Measurements from ENCODE around the gene KCNJ12.
"Not testable (repeated sequence)": the region's sequence is repeated elsewhere in the genome, so short reads cannot be mapped to it uniquely, and the experiment has no call there.

Gene KCNJ12

DNA sequence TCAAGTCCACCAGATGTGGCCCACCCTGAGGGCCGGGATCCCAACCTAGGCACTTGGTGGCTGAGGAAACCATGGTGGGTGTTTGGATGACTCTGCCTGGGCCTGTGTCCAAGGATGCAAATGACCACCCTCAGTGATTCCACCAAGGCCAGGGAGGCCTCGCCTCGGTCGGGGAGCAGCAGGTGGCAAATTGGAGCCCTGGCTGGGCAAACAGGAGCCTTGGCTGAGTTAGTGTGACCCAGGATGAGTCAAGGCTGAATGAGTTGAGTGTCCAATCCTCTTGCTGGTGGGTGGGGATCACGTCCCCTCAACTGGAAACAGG lies 62.8 kb downstream of the KCNJ12 start:
- not testable (repeated sequence) for DNase-seq (ENCODE audit: low read depth in 4 of 4, low spot score in 1 of 4)

DNA sequence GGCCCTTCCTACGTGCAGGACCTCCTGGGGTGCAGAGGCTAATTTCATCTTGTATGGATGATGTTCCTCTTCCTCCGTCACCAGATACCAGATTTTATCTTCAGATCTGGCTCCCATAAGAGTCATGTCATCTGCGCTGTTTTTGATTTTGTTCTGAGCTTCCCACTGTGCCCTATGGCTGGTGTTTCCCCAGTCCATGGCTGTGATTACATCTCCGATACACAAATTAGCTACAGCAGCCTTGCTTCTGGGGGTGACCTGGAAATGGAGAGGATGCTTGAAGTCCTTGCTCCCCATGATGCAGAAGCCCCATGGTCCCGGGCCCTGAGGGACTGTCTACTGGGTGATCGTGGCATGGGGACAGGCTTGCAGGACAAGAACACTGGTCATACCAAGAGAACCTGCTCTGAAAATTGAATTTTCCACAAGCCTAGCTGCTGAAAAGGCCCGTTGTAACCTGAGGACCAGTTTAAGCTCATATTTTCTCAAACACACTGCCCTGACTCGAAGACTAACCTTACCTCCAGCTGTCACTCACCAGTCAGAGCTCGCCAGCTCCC lies 69.0 kb downstream of the KCNJ12 start:
- DNase-seq (ENCODE audit: low read depth in 4 of 4, low spot score in 1 of 4), result no peak

DNA sequence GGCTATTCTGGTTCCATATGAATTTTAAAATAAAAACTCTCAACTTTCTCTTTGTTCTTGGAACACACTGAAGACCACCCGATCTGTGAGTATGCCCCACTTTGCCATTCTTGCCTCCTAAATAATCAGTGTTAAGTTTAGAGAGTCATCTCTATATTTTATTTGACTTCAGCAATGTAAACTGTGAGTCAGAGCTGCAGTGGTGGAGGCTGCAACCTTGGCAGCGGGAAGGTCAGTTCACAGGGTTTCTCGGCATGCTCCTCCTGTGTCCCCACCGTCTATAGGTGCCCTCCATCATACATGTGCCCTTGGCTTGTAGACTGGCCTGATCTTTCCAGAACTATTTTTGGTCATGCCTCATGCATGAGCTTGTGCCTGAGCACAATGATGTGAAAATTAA lies 71.4 kb downstream of the KCNJ12 start:
- not testable (repeated sequence) for DNase-seq (ENCODE audit: low read depth in 4 of 4, low spot score in 1 of 4)

DNA sequence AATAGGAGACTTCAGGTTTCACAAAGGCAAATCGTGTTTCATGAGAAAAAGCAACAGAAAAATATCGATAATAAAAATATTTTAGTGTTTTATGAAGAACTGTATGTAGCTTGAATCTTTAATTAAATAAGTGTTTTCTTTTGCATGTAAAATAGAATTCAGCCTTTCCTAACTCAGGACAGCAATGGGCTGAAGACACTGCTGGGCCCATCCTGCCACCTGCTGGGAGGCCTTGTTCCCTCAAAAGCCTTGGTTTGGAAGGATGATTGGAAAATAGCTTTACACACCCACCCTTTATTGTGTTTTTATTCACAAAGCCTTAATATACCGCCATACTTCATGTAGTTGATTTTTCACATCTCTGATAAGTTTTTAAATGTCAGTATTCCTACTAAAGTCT lies 73.7 kb downstream of the KCNJ12 start:
- not testable (repeated sequence) for DNase-seq (ENCODE audit: low read depth in 4 of 4, low spot score in 1 of 4)

DNA sequence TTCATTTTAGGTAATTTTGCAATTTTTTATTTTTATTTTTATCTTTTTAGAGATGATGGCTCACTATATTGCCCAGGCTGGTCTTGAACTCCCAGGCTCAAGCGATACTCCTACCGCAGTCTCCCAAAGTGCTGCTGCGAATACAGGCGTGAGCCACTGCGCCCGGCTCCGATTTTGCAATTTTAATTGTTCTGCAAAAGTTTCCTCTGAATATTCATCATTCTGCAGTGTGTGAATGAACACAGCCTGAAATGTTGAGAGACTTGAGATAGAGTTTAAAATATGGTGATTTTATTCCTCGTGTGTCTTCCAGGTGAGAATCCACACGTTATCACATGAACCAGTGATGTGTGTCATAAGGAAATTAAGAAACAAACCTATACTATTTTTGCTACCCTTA lies 75.8 kb downstream of the KCNJ12 start:
- no peak for DNase-seq (ENCODE audit: low read depth in 4 of 4, low spot score in 1 of 4)

DNA sequence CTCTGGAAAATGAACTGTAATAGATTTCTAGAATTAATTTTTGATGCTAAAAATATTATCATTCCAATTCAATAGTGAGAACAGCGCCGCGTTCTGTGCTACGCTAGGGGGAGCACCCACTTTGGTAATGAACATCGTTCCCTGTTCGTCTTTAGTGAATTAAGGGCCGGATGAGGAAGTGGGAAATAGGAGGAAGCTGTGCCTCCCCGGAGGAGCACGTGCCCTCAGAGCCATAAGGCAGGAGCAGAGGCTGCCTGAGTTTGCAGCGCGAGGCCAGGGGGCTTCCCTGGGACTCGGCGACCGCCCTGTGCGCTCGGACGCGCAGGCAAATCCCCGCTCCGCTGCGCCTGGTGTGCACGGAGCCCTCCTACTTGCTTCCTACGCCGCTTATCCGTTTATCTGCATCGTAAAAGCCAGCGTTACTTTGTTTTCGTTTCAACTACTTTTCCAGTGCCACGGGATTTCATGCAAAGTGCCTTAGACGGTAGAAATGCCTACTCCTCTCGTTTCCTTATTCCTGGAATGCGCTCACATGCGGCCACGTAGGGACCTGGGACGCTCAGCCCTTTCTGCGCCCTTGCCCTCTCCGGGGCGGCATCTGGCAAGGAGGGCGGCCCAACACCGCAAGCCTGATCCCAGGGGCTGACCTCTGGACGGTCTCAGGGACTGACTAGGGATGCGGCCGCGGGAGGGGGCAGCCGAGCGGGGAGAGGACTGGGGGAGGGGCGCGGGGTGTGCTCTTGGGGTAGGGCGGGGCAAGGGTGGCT lies 76.4 kb downstream of the KCNJ12 start:
- DNase-seq (ENCODE audit: low read depth in 4 of 4, low spot score in 1 of 4), result peak in 1 of 4 experiments; percentile 13

DNA sequence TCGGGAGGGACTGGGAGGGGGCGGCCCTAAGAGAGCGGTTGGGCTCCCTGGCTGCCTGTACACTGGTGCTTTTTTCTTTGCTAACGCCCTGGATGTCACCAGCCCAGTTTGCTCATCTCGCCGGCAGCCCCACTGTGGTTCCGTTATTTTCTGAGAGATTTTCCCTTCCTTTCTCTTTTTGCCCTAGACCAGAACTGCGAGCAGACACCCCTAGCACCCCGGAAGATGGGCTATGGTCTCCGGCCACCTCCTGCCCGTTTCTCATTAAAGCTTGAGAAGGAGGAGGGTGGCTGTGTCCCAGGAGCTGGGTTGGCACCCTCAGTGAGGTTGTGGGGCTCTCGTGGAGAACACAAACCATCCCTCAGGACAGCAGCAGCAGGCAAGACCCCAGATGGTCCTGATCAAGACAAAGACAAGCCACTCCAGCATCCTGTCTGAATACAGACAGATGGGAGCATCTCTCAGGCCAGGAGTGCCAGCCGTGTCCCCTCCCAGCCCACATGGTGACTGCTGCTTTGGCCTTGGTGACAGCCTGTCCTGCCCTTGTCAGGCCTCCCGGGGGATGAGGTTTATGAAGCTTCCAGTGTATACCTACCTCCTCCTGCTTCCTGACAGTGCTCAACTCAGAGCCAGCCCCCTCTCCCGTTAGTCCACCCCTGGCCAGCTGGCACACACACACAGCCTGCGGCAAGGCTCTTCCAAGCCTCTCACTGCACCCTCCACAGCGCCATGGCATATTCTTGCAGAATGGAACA lies 77.2 kb downstream of the KCNJ12 start:
- no peak for DNase-seq (ENCODE audit: low read depth in 4 of 4, low spot score in 1 of 4)

DNA sequence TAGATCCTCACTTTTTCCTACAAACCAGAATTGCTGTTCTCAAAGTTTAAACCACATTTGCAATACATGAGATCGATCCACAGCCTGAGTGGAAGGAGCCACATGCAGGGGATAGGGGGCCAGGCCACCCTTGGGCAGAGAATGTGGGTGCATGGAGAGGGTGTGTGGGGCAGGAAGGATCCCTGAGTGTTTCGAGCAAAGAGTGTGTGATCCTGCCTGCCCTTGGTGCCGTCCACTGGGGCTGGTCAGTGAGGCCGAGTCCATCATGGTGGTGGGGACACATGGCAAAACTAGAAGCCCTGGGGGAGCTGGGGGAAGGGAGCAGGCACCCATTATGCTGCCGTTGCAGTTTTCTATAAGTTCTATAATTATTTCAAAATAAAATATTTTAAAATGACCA lies 77.8 kb downstream of the KCNJ12 start:
- DNase-seq (ENCODE audit: low read depth in 4 of 4, low spot score in 1 of 4), result not testable (repeated sequence)

DNA sequence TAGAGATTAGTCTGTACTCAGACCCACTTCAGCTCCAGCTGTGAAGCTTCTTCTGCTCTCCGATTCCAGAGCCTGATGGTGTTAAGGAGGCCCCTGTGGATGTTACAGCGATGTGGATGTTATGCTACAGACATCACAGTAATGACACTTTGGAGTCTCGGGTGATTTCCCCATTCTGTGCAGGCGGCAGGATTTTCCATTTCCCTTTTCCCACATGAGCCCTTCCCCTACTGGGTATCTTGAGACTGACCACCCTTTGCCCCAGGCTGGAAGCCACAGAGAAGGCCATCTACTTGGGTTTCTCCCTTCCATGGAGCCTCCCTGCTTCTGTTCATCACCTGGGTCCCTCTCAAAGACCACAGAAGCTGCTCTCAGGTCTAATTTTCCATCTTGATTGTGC lies 78.3 kb downstream of the KCNJ12 start:
- DNase-seq (ENCODE audit: low read depth in 4 of 4, low spot score in 1 of 4), result no peak

DNA sequence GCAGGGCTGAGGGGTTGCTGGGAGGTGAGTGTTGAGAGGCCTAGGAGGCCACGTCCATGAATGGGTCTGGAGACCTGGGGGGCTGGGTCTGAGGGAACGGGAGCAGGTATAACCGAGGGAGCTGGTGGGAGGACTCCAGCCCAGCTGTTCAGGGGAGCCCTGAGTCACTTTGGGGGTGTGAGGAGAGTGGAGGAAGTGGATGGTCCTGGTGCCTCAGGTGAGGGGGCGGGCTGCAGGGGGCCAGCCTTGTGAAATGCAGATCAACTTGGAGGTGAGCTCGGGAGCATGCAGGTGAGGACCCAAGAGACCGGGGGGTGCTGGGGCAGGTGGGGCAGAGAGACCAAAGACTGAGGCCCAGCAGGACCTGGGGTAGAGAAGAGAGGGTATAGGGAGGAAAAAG lies 79.6 kb downstream of the KCNJ12 start:
- DNase-seq (ENCODE audit: low read depth in 4 of 4, low spot score in 1 of 4), result no peak

DNA sequence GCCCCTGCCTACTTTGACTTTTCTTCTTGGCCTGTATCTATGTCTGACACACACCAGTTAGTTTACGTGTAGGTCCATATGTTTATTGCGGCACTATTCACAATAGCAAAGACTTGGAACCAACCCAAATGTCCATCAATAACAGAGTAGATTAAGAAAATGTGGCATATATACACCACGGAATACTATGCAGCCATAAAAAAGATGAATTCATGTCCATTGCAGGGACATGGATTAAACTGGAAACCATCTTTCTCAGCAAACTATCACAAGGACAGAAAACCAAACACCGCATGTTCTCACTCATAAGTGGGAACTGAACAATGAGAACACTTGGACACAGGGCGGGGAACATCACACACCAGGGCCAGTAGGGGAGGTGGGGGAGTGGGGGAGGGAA lies 80.3 kb downstream of the KCNJ12 start:
- not testable (repeated sequence) for DNase-seq (ENCODE audit: low read depth in 4 of 4, low spot score in 1 of 4)

DNA sequence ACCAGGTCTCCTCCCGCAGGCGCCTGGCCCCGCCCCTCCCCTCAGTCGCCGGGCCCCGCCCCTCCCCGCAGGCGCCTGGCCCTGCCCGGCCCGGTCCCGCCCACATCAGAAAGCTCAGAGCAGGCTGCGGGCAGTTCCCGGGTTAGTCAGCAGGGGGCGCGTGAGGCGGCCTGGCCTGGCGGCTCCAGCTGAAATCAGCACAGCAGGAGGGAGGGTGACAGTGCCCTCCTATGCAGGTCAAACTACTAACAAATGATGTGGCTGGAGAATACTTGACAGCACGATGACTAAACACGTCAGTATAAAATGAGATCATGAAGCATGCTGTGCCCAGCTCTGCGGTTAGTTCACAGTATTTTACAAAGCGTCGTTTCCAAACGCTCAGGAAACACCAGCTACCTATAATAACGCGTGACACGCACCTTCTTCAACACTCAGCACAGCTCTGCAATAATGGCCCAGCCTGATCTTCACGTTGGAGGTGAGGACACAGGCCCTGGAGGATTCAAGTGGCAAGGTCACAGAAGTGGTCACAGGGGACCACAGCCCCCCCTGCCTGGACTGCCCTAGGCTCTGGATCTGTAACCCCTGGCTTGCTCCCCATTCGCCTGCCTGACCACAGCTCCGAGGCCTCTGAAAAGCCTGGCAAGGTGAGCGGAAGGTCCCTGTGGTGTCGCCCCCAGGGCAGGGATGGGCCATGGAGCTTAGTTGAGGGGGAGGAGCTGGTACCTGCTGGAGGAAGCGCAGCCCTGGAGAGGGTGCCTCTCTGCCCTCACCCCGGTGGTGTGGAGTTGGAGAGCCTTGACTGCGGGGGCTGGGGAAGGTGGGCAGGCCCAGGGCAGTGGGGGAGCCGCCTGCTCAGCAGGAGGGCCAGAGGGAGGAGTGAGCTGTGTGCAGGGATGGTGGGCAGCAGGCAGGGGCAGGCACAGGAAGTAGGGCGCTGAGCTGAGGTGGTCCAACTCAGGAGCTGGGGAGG lies 81.2 kb downstream of the KCNJ12 start:
- peak; percentile 81 to 93 (median 90) for DNase-seq (ENCODE audit: low read depth in 4 of 4, low spot score in 1 of 4)

DNA sequence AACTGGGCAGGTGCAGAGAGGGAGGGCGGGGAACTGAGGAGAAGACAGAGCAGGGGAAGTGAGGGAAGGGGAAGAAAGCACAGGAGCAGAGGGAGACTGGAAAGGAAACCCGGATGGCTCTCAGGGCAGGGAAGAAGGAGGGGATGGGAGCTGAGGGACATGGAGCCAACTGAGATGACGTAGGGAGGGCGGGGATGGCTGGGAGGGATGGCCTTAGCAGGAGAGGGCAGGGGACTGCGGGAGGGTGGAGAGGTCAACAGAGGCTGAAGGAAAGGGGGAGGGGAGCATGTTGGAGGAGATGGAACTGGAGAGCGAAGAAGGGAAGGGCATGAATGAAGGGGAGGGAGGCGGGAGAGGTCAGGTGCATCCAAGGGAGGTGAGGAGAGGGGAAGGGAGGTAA lies 81.9 kb downstream of the KCNJ12 start:
- DNase-seq (ENCODE audit: low read depth in 4 of 4, low spot score in 1 of 4), result no peak

DNA sequence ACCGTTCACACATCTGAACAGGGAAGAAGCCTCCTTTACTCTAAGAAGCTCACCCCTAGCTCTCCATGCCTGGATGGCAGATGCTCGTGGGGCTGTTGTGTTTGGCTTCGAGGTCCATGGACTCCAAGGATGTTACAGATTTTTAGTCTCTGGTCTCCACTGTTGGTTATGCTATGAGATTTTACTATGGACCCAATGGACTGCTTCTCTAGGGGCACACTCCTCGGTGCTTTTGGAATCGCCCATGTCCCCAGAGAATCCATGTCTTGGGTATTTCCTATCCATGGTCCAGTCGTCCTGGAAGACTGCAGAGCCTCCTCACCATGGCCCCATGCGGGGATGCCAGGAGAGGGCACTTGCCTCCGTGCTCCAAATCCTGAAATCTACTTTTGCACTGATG lies 83.4 kb downstream of the KCNJ12 start:
- no peak for DNase-seq (ENCODE audit: low read depth in 4 of 4, low spot score in 1 of 4)

DNA sequence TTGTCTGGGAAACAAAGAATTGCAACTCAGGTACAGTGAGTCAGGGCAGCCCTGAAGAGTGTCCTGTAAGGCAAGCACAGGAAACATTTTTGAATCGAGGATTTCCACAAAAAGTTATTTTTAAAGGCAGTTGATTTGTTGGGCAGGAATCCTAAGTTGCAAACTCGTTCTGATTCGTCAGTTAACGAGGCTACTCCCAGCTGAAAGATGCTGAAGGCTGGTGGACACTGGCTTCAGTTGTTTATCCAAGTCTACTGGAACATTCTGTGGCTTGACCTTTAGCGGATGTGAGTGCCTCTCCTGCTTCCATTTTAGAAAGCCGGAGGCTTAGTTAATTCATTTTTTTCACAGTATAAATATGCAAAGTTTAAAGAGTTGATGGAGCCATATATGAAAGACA lies 84.2 kb downstream of the KCNJ12 start:
- no peak for DNase-seq (ENCODE audit: low read depth in 4 of 4, low spot score in 1 of 4)

DNA sequence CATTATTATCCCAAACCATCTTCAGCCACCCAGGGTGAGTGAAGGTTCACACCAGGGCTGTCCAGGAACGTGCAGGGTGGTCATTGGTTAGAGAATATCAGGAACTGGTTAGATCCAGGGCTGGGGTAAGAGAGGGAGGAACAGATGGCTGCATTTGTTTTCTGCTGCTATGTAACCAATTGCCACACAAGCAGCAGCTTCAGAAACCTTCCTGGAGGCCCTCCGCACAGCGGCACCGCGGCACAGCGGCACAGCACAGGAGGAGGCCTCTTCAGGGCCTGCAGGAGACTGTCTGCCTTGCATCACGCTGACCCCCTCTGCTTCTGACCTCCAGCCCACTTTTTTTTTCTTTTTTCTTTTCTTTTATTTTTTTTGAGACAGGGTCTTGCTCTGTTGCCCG lies 86.1 kb downstream of the KCNJ12 start:
- no peak for DNase-seq (ENCODE audit: low read depth in 4 of 4, low spot score in 1 of 4)

DNA sequence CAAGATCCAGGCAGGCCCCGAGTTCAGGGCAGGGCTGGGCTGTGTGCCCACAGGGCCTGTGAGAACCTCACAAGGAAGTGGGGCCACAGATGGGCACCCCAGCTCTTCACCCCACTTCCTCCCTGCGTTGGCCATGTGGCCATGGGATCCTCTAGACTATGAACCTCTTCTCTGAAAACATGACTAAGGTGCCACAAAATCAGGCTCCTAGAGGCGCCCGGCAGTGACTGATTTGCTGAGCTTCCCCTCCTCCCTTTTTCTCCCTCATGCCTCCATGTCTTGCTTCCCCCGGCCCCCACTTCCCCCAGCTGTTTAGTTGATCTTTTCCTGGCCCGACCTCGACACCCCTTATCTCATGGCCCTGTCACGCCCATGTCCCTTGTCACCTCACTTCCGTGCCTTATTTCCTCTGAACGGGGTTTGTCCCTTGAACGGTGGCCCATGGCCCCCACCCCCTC lies 87.1 kb downstream of the KCNJ12 start:
- DNase-seq (ENCODE audit: low read depth in 4 of 4, low spot score in 1 of 4), result no peak

DNA sequence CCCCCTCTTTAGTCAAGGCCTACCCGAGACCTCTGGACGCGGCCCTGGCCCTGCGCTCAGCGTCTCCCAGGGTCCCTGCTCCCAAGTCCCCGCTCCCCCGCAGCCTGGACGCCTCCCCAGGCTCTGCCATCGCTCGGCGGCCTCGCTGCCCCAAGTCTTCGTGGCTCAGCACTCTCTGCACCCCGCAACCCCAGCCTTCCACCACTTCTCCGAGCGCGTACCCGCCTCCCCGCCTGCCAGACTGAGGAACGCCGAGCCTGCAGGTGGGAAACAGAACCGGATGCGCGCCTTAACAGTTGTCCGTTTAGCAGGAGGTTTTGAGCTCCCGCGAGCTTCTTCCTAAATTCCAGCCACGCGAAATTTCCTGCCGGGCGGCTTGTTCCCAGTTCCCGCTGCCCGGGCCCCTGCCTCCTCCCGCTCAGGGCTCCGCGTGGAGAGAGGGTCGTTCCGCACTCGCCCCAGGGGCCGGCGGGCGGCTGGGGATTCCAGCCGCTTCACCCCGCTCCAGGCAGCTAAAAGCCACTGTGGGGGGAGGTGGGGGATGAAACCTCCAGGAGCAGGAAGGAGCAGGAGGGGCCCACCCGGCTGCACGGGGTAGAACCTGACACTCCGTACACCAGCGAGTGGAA lies 87.7 kb downstream of the KCNJ12 start:
- DNase-seq (ENCODE audit: low read depth in 4 of 4, low spot score in 1 of 4), result no peak

DNA sequence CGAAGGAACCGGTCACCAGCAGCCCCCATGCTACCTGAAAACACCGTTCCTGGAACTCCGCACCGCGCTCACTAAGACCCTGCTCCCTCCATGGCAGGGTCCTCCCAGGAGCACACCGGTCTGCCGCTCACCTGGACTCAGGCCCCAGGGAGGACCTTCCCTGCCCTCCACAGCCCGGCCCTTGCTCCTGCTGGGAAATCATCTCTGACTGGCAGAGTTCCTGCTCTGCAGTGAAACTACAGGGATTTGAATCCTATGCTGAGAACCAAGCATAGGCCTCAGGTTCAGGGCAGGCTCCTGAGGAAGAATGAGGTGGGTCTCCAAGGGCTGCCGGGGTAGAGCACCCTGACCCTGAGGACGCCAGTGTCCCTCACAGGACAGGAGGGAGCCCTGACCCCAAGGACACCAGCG lies 88.5 kb downstream of the KCNJ12 start:
- no peak for DNase-seq (ENCODE audit: low read depth in 4 of 4, low spot score in 1 of 4)

DNA sequence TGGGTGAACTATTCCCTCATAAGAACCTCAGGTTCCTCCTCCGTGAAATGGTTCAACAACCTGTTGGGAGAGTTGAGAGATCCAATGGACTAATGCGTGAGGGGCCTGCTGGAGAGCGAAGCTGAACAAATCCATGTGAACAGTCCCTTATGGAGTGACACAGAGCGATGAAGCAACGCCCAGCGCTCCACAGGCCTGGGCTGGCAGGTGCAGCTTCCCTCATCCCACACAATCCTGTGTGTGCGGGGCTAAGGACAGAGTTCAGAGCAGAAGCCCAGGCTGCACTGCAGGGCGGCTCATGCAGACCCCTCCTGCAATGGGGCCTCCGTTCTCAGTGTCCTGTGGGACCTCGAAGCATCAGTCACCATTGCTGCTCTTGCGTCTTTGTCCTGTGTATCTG lies 90.4 kb downstream of the KCNJ12 start:
- no peak for DNase-seq (ENCODE audit: low read depth in 4 of 4, low spot score in 1 of 4)

DNA sequence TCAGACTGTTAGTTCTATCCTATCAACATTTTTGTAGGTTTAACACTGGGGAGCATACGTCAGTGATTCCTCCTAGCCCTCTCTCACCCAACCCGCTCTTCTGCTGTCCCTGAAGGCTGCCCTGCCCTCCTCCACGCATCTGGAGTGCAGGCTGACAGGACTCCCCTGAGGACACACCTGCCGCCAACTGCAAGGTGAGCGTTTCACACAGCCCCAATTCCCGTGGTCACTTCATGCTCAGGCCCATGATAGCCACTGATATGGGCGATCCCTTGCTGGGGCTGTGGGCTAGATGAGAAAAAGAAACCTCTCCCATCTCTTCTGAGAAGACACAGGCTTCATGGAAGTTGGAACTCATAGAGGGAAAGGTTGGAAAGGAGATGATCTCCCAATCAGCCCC lies 91.0 kb downstream of the KCNJ12 start:
- no peak for DNase-seq (ENCODE audit: low read depth in 4 of 4, low spot score in 1 of 4)
